Spinal cord (tissue), 10 donors: ENCODE measurements around the gene PRR12. TPM values are rescaled to one million over a fixed set of nuclear protein-coding genes. Genes with fewer than 3 reads are reported as not detected.
"Not testable (repeated sequence)": the region's sequence is repeated elsewhere in the genome, so short reads cannot be mapped to it uniquely, and the experiment has no call there.

Experiments used
- DNase-seq, 6 donors: peaks; one replicate each; pipeline versions ENCODE4 v3.0.0 to v3.0.0-alpha.2; 2013 to 2015; ENCODE audit warnings: low spot score in 6 of 6, low read depth in 4 of 6
- H3K27ac ChIP-seq: one replicate; pipeline ENCODE4 v1.5.1; 2013; ENCODE audit warnings: low read depth, low read length, control low read depth
- H3K27me3 ChIP-seq: one replicate; pipeline ENCODE4 v1.6.1; 2013; ENCODE audit warnings: low read length; ENCODE audit not compliant: control insufficient read depth, insufficient read depth
- H3K36me3 ChIP-seq: one replicate; pipeline ENCODE4 v1.6.1; 2013; ENCODE audit warnings: low read length; ENCODE audit not compliant: control insufficient read depth, insufficient read depth
- H3K4me1 ChIP-seq: one replicate; pipeline ENCODE4 v1.6.1; 2013; ENCODE audit warnings: low read length; ENCODE audit not compliant: control insufficient read depth, insufficient read depth
- H3K4me3 ChIP-seq: one replicate; pipeline ENCODE4 v1.5.1; 2013; ENCODE audit warnings: low read depth, low read length, control low read depth
- H3K9me3 ChIP-seq: one replicate; pipeline ENCODE4 v1.6.1; 2013; ENCODE audit warnings: low read length; ENCODE audit not compliant: control insufficient read depth, insufficient read depth
- WGBS: methylation state at CpG from one replicate; pipeline ENCODE4 v1.1.5; 2013; ENCODE audit warnings: missing lambda C conversion rate; ENCODE audit not compliant: insufficient coverage; 5-methylcytosine and 5-hydroxymethylcytosine counted together
- polyA plus RNA-seq, 2 donors: library from polyadenylated mRNA; unstranded; fragments of 120-200 nt; gene quantifications; one replicate each; pipeline ENCODE4 v1.2.1, GENCODE V29; 2013; ENCODE audit not compliant: insufficient read length in 2 of 2
- total RNA-seq, 2 donors: library from RNA; depleted of rRNA in 1 of 2; stranded (reverse); fragments of 120-200 nt in 1 of 2; fragments of >200 nt in 1 of 2; gene quantifications; one replicate each; pipeline versions ENCODE4 v1.2.3 to v1.2.4, GENCODE V29; 2013 to 2014
- donor health status: healthy.

PRR12 gene
- total and polyA plus RNA-seq, 4 donors = 6.6 to 42.3 (median 22.9) TPM

- Histone ChIP-seq H3K27me3 (no peaks in the 10 kb centered on the region), H3K9me3 (no peaks in the 10 kb centered on the region), H3K36me3 (peaks cover 17% of the 10 kb centered on the region), H3K4me1 (peaks cover 25% of the 10 kb centered on the region), H3K4me3 (no peak overlapping the region), H3K27ac (no peak overlapping the region)
- peak in 1 of 6 donors; percentile 51 for DNase-seq
- WGBS = 28% methylated on average over 3 of the region's 9 CpGs
Observed at GRCh38 chr19:49631014-49631588, 40.1 kb downstream of the PRR12 start.

GRCh38 chr19:49631610-49632192 lies 40.7 kb downstream of the PRR12 start:
- Histone ChIP-seq H3K36me3 (peaks cover 12% of the 10 kb centered on the region), H3K27ac (no peak overlapping the region), H3K9me3 (no peaks in the 10 kb centered on the region), H3K27me3 (no peaks in the 10 kb centered on the region), H3K4me3 (no peak overlapping the region), H3K4me1 (peaks cover 31% of the 10 kb centered on the region)
- DNase-seq = no peak
- WGBS = 84% methylated on average over 14 of the region's 19 CpGs

DNA sequence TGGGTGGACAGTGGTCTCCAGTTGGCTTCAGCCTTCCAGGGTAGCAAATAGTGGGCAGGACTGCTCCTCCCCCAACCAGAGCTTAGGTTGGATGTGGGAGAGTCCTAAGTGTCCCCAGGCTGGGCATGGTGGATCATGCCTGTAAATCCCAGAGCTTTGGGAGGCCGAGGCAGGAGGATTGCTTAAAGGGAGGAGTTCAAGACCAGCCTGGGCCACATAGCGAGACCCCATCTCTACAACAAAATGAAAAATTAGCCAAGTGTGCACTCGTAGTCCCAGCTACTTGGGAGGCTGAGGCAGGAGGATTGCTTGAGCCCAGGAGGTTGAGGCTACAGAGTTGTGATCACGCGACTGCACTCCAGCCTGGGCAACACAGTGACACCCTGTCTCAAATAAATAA lies 41.6 kb downstream of the PRR12 start:
- Histone ChIP-seq H3K9me3 (no peaks in the 10 kb centered on the region), H3K27me3 (no peaks in the 10 kb centered on the region), H3K27ac (no peak overlapping the region), H3K4me1 (peaks cover 35% of the 10 kb centered on the region), H3K4me3 (no peak overlapping the region), H3K36me3 (peaks cover 8% of the 10 kb centered on the region)
- WGBS = 100% methylated on average over 1 of the region's 5 CpGs
- no peak for DNase-seq

DNA sequence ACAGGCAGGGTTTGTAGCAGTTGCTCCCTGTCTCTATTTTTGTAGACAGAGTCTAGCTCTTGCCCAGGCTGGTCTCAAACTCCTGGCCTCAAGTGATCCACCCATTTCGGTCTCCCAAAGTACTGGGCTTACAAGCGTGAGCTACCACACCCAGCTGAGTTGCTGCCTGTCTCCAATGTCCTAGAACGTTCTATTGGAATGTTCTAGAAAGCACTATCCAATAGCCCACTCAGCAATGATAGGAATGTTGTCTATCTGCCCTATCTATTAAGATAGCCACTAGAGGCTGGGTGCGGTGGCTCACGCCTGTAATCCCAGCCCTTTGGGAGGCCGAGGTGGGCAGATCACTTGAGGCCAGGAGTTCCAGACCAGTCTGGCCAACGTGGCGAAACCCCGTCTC lies 42.3 kb downstream of the PRR12 start:
- H3K36me3 ChIP-seq, H3K27ac ChIP-seq, H3K27me3 ChIP-seq, H3K9me3 ChIP-seq, H3K4me3 ChIP-seq, DNase-seq: not testable (repeated sequence)
- 92% methylated on average over 7 of the region's 9 CpGs for WGBS
- peaks cover 39% of the 10 kb centered on the region for H3K4me1 ChIP-seq

GRCh38 chr19:49635530-49636232 lies 44.7 kb downstream of the PRR12 start:
- Histone ChIP-seq H3K4me1 (peaks cover 52% of the 10 kb centered on the region), H3K27me3 (peaks cover 2% of the 10 kb centered on the region), H3K27ac (no peak overlapping the region), H3K9me3 (no peaks in the 10 kb centered on the region), H3K4me3 (no peak overlapping the region), H3K36me3 (peaks cover 2% of the 10 kb centered on the region)
- DNase-seq = no peak
- WGBS = 30% methylated on average over 24 of the region's 24 CpGs

DNA sequence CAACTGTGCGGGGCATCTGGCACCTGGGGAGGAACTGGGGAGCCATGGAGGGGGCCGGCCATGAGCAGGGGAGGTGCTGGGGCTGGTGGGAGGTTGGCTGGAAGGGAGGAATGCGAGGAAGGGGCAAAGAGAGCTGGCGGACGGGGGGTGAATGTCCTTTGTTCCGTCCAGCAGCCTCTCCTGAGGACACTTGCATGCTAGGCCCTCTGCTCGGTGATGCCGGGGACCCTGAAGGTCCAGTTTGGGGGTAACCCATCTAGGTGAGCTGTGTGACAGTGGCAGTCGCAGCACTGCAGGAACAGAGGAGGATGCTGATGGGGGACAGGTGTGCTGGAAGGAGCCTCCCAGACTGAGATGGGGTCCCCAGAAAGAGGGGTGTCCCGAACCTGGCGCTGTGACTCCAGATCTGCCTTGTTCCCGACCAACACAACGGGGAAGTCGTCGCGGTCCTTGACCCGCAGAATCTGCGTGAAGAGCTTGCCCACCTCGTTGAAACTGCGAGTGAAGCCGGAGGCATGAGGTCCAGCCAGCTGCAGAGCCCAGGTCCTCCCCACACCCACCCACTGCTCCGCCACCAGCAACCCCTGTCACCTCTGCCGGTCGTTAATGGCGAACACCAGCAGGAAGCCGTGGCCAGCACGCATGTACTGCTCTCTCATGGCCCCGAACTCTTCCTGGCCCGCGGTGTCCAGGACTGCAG lies 45.4 kb downstream of the PRR12 start:
- no peak for DNase-seq
- no peak overlapping the region for H3K4me3 ChIP-seq
- H3K36me3 ChIP-seq = peaks cover 2% of the 10 kb centered on the region
- no peak overlapping the region for H3K27ac ChIP-seq
- WGBS = 48% methylated on average over 30 of the region's 30 CpGs
- H3K9me3 ChIP-seq = no peaks in the 10 kb centered on the region
- H3K4me1 ChIP-seq = peaks cover 53% of the 10 kb centered on the region
- peaks cover 2% of the 10 kb centered on the region for H3K27me3 ChIP-seq

DNA sequence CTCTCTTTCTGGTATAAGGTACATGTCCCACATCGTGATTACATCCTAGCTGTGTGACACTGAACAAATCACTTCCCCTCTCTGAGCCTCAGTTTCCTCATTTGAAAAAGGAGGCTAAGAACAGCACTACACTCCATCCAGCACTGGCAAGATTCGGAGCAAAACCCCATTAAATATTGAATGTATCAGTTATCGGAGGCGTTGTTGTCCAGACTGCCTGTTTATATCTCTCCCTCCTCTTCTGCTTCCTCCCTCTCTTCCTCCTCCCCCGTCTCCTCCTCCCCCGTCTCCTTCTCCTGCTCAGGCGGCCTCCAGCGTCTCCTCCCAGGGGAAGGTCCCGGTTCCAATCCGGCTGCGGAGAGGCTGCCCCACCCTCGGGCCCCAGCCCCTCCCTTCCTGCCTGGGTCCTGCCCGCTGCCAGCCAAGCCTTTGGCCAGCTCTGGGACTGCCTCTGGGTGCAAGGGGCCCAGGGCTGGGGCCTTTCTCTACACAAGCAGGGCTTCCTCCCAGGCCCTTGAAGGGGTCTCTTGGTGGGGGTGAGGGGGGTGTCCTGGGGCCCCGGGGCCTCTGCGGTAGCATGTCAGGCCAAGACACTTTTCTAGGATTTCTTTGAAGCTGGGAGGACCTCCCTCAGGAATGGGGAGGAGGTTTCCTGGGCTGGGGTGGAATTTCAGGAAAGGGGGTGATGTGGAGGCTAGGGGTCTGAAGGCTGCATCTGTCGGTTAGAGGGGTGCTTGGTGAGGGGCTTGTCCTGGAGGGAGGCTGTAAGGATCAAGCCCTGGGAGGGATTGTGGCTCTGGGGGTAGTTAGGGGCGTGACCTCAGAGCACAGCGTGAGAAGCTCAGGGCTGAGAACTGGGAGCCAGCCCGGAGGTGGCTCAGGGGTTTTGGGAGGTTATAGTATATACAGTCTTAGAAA lies 47.1 kb downstream of the PRR12 start:
- Histone ChIP-seq H3K36me3 (peaks cover 2% of the 10 kb centered on the region), H3K4me1 (peaks cover 60% of the 10 kb centered on the region), H3K4me3 (no peak overlapping the region), H3K9me3 (no peaks in the 10 kb centered on the region), H3K27ac (peak overlapping the region; percentile 52), H3K27me3 (peaks cover 2% of the 10 kb centered on the region)
- peak in 1 of 6 donors; percentile 38 for DNase-seq
- 18% methylated on average over 16 of the region's 19 CpGs for WGBS

DNA sequence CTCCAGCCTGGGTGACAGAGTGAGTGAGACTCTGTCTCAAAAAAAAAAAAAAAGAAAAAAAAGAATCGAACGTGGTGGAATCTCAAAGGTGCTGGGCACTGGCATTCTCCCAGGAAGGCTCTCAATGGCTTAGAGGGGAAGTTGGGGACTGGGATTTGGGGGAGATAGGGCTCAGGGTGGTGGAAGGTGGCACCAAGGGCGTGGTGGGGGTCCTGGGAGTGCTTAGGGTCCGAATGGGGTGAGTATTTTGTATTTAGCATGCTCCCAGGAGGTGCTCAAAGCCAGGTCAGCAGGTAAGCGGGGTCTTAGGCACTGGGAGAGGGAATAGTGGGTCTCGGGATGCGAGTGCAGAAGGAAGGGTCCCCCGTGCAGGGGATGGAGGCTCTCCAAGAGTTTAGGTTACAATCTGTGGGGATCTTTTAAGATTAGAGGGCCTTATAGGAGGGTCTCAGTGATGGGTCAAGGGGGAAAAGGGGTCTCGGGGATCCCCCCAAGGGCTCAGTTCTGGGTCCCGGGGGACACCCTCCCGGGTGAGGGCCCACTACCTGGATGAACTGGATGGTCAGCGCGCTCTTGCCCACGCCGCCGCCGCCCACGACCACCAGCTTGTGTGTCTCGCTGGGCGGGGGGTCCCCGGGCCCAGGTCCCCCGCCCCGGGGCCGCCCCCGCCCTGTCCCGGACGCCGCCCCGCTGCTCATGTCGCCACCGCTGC lies 48.6 kb downstream of the PRR12 start:
- Histone ChIP-seq H3K4me1 (peaks cover 64% of the 10 kb centered on the region), H3K27me3 (peaks cover 2% of the 10 kb centered on the region), H3K4me3 (peak overlapping the region; percentile 99), H3K36me3 (peaks cover 3% of the 10 kb centered on the region), H3K9me3 (no peaks in the 10 kb centered on the region), H3K27ac (peak overlapping the region; percentile 100)
- 2% methylated on average over 31 of the region's 31 CpGs for WGBS
- peak in 1 of 6 donors; percentile 35 for DNase-seq
